Muscle layer of duodenum (tissue), 2 donors: ENCODE data around the gene DEDD.

Source experiments
- H3K27ac ChIP-seq: one replicate; pipeline ENCODE4 v1.7.0; 2013; ENCODE audit warnings: mild to moderate bottlenecking, low read length
- H3K27me3 ChIP-seq: one replicate; pipeline ENCODE4 v1.7.0; 2013; ENCODE audit warnings: low read depth, mild to moderate bottlenecking, control low read depth, low read length
- H3K36me3 ChIP-seq, 2 donors: one replicate each; pipeline ENCODE4 v1.7.0; 2013; ENCODE audit warnings: low read length in 2 of 2, control low read depth in 1 of 2, mild to moderate bottlenecking in 1 of 2; ENCODE audit not compliant: insufficient read depth in 2 of 2, control insufficient read depth in 1 of 2
- H3K4me1 ChIP-seq, 2 donors: one replicate each; pipeline ENCODE4 v1.7.0; 2013; ENCODE audit warnings: low read length in 2 of 2, mild to moderate bottlenecking in 2 of 2, control low read depth in 1 of 2, moderate library complexity in 1 of 2; ENCODE audit not compliant: insufficient read depth in 2 of 2, control insufficient read depth in 1 of 2
- H3K4me3 ChIP-seq, 2 donors: one replicate each; pipeline ENCODE4 v1.7.0; 2013; ENCODE audit warnings: low read length in 2 of 2, low read depth in 1 of 2, mild to moderate bottlenecking in 1 of 2
- H3K9me3 ChIP-seq, 2 donors: one replicate each; pipeline ENCODE4 v1.7.0; 2013; ENCODE audit warnings: low read length in 2 of 2, control low read depth in 1 of 2, mild to moderate bottlenecking in 1 of 2; ENCODE audit not compliant: control insufficient read depth in 1 of 2
- donor health status: healthy.

DEDD gene

GRCh38 chr1:161090617-161091016 is 41.9 kb downstream of the DEDD start:
- Histone ChIP-seq H3K27me3 (no peaks in the 10 kb centered on the region), H3K4me3 (no peak overlapping the region), H3K4me1 (no peaks in the 10 kb centered on the region), H3K9me3 (no peaks in the 10 kb centered on the region), H3K36me3 (no peaks in the 10 kb centered on the region), H3K27ac (no peak overlapping the region)

GRCh38 chr1:161089938-161090337 is 42.5 kb downstream of the DEDD start:
- Histone ChIP-seq H3K36me3 (no peaks in the 10 kb centered on the region), H3K4me3 (no peak overlapping the region), H3K27ac (no peak overlapping the region), H3K9me3 (no peaks in the 10 kb centered on the region), H3K4me1 (no peaks in the 10 kb centered on the region), H3K27me3 (no peaks in the 10 kb centered on the region)

GRCh38 chr1:161089251-161089924 is 43.1 kb downstream of the DEDD start, which contains the start of gene NECTIN4:
Gene NECTIN4 (minus strand): TSS chr1:161089558. CDS start chr1:161089296, 262 bp downstream.
- Histone ChIP-seq H3K4me3 (peak within 1 kb of the TSS in 1 of 2 donors; percentile 7), H3K27ac (no peak within 1 kb of the TSS), H3K4me1 (no peaks in the 10 kb centered on the region), H3K36me3 (no peaks in the 10 kb centered on the region), H3K27me3 (no peaks in the 10 kb centered on the region), H3K9me3 (no peaks in the 10 kb centered on the region)

GRCh38 chr1:161088587-161089110 is 43.8 kb downstream of the DEDD start:
- H3K9me3 ChIP-seq, result no peaks in the 10 kb centered on the region
- H3K4me1 ChIP-seq, result no peaks in the 10 kb centered on the region
- peak overlapping the region in 1 of 2 donors; percentile 7 for H3K4me3 ChIP-seq
- H3K27ac ChIP-seq, result no peak overlapping the region
- H3K36me3 ChIP-seq, result no peaks in the 10 kb centered on the region
- H3K27me3 ChIP-seq, result no peaks in the 10 kb centered on the region

GRCh38 chr1:161086457-161086856 is 46.0 kb downstream of the DEDD start:
- no peaks in the 10 kb centered on the region for H3K4me1 ChIP-seq
- no peaks in the 10 kb centered on the region for H3K27me3 ChIP-seq
- no peaks in the 10 kb centered on the region for H3K9me3 ChIP-seq
- no peak overlapping the region for H3K27ac ChIP-seq
- H3K36me3 ChIP-seq, result no peaks in the 10 kb centered on the region
- no peak overlapping the region for H3K4me3 ChIP-seq

GRCh38 chr1:161085165-161085564 is 47.3 kb downstream of the DEDD start:
- Histone ChIP-seq H3K36me3 (no peaks in the 10 kb centered on the region), H3K9me3 (no peaks in the 10 kb centered on the region), H3K4me1 (no peaks in the 10 kb centered on the region), H3K27ac (no peak overlapping the region), H3K27me3 (no peaks in the 10 kb centered on the region), H3K4me3 (no peak overlapping the region)

GRCh38 chr1:161084597-161084988 is 47.9 kb downstream of the DEDD start:
- Histone ChIP-seq H3K36me3 (no peaks in the 10 kb centered on the region), H3K9me3 (no peaks in the 10 kb centered on the region), H3K27ac (no peak overlapping the region), H3K4me3 (no peak overlapping the region), H3K27me3 (no peaks in the 10 kb centered on the region), H3K4me1 (no peaks in the 10 kb centered on the region)

- no peaks in the 10 kb centered on the region for H3K4me1 ChIP-seq
- no peak overlapping the region for H3K27ac ChIP-seq
- H3K36me3 ChIP-seq, result no peaks in the 10 kb centered on the region
- no peak overlapping the region for H3K4me3 ChIP-seq
- no peaks in the 10 kb centered on the region for H3K9me3 ChIP-seq
- H3K27me3 ChIP-seq, result no peaks in the 10 kb centered on the region
Measured at GRCh38 chr1:161083748-161084596, 48.5 kb downstream of the DEDD start.

GRCh38 chr1:161082996-161083747 is 49.3 kb downstream of the DEDD start:
- peak overlapping the region; percentile 5 for H3K27ac ChIP-seq
- H3K4me1 ChIP-seq, result no peaks in the 10 kb centered on the region
- H3K9me3 ChIP-seq, result no peaks in the 10 kb centered on the region
- H3K27me3 ChIP-seq, result no peaks in the 10 kb centered on the region
- H3K4me3 ChIP-seq, result no peak overlapping the region
- no peaks in the 10 kb centered on the region for H3K36me3 ChIP-seq

GRCh38 chr1:161082483-161082882 is 50.0 kb downstream of the DEDD start:
- H3K4me1 ChIP-seq, result no peaks in the 10 kb centered on the region
- no peaks in the 10 kb centered on the region for H3K27me3 ChIP-seq
- no peaks in the 10 kb centered on the region for H3K9me3 ChIP-seq
- H3K4me3 ChIP-seq, result no peak overlapping the region
- H3K27ac ChIP-seq, result no peak overlapping the region
- no peaks in the 10 kb centered on the region for H3K36me3 ChIP-seq

- H3K9me3 ChIP-seq, result no peaks in the 10 kb centered on the region
- H3K36me3 ChIP-seq, result no peaks in the 10 kb centered on the region
- no peaks in the 10 kb centered on the region for H3K4me1 ChIP-seq
- no peak overlapping the region for H3K27ac ChIP-seq
- H3K27me3 ChIP-seq, result no peaks in the 10 kb centered on the region
- no peak overlapping the region for H3K4me3 ChIP-seq
Measured at GRCh38 chr1:161081519-161081918, 50.9 kb downstream of the DEDD start.
